Keratinocyte (primary cell): Measurements from ENCODE around the gene NTNG2.

Source experiments
- CTCF ChIP-seq, 3 experiments: IDR thresholded peaks in 1 of 3; conservative IDR thresholded peaks in 1 of 3; optimal IDR thresholded peaks in 1 of 3; 2 replicates in 2 of 3; 3 replicates in 1 of 3; pipeline versions ENCODE3 to v1.5.1; 2011; ENCODE audit warnings: low read length in 3 of 3, mild to moderate bottlenecking in 3 of 3, moderate library complexity in 2 of 3, control low read depth in 1 of 3, inconsistent platforms in 1 of 3; ENCODE audit not compliant: insufficient read depth in 2 of 3; ENCODE audit errors: extremely low read depth in 1 of 3
- EZH2 ChIP-seq: IDR thresholded peaks from one replicate; pipeline ENCODE4 v1.6.1; 2012; ENCODE audit warnings: inconsistent platforms, mild to moderate bottlenecking, low read length, moderate library complexity

- TF ChIP-seq CTCF (optimal IDR thresholded peaks at IDR 0.05 in 1 of 3, IDR thresholded peaks at IDR 0.05 in 1 of 3, conservative IDR thresholded peaks at IDR 0.05 in 1 of 3; ENCODE audit: extremely low read depth in 1 of 3, insufficient read depth in 2 of 3, low read length in 3 of 3) (no peak), EZH2 (no peak)
These were observed 87.3 kb downstream of the NTNG2 start for GRCh38 chr9:132249123-132249522.
